Measurements from ENCODE around the gene NPAS3.

- TF ChIP-seq, protein P1, sequence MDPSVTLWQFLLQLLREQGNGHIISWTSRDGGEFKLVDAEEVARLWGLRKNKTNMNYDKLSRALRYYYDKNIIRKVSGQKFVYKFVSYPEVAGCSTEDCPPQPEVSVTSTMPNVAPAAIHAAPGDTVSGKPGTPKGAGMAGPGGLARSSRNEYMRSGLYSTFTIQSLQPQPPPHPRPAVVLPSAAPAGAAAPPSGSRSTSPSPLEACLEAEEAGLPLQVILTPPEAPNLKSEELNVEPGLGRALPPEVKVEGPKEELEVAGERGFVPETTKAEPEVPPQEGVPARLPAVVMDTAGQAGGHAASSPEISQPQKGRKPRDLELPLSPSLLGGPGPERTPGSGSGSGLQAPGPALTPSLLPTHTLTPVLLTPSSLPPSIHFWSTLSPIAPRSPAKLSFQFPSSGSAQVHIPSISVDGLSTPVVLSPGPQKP (IDR thresholded peaks at IDR 0.05; ENCODE audit: low read depth, low read length), result no peak
- TF ChIP-seq EP300 (IDR thresholded peaks at IDR 0.05) (no peak), POLR2AphosphoS2 (conservative IDR thresholded peaks at IDR 0.05; ENCODE audit: low read length) (no peak), ZSCAN20 (CRISPR knock-in tag; IDR thresholded peaks at IDR 0.05) (no peak), PHF8 (IDR thresholded peaks at IDR 0.05; ENCODE audit: borderline replicate concordance, low read depth) (no peak), NR3C1 (IDR thresholded peaks at IDR 0.05) (no peak), SREBF2 (IDR thresholded peaks at IDR 0.05) (no peak), HOXB5 (CRISPR knock-in tag; IDR thresholded peaks at IDR 0.05) (no peak), RFX5 (IDR thresholded peaks at IDR 0.05) (no peak), ZFP36 (IDR thresholded peaks at IDR 0.05; ENCODE audit: borderline replicate concordance, partially characterized antibody) (no peak)
- TF ChIP-seq, protein P2, sequence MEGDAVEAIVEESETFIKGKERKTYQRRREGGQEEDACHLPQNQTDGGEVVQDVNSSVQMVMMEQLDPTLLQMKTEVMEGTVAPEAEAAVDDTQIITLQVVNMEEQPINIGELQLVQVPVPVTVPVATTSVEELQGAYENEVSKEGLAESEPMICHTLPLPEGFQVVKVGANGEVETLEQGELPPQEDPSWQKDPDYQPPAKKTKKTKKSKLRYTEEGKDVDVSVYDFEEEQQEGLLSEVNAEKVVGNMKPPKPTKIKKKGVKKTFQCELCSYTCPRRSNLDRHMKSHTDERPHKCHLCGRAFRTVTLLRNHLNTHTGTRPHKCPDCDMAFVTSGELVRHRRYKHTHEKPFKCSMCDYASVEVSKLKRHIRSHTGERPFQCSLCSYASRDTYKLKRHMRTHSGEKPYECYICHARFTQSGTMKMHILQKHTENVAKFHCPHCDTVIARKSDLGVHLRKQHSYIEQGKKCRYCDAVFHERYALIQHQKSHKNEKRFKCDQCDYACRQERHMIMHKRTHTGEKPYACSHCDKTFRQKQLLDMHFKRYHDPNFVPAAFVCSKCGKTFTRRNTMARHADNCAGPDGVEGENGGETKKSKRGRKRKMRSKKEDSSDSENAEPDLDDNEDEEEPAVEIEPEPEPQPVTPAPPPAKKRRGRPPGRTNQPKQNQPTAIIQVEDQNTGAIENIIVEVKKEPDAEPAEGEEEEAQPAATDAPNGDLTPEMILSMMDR (IDR thresholded peaks at IDR 0.05), result no peak
- TF ChIP-seq, protein P3, sequence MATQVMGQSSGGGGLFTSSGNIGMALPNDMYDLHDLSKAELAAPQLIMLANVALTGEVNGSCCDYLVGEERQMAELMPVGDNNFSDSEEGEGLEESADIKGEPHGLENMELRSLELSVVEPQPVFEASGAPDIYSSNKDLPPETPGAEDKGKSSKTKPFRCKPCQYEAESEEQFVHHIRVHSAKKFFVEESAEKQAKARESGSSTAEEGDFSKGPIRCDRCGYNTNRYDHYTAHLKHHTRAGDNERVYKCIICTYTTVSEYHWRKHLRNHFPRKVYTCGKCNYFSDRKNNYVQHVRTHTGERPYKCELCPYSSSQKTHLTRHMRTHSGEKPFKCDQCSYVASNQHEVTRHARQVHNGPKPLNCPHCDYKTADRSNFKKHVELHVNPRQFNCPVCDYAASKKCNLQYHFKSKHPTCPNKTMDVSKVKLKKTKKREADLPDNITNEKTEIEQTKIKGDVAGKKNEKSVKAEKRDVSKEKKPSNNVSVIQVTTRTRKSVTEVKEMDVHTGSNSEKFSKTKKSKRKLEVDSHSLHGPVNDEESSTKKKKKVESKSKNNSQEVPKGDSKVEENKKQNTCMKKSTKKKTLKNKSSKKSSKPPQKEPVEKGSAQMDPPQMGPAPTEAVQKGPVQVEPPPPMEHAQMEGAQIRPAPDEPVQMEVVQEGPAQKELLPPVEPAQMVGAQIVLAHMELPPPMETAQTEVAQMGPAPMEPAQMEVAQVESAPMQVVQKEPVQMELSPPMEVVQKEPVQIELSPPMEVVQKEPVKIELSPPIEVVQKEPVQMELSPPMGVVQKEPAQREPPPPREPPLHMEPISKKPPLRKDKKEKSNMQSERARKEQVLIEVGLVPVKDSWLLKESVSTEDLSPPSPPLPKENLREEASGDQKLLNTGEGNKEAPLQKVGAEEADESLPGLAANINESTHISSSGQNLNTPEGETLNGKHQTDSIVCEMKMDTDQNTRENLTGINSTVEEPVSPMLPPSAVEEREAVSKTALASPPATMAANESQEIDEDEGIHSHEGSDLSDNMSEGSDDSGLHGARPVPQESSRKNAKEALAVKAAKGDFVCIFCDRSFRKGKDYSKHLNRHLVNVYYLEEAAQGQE (IDR thresholded peaks at IDR 0.05), result no peak
These were observed 57.7 kb downstream of the NPAS3 start for GRCh38 chr14:32996343-32996742.

Measured in A549 (cell line).